Activated T-helper 1 cell treated with anti-CD3 and anti-CD28 coated beads, Interleukin-12 subunit alpha, Interleukin-12 subunit beta, Interleukin-2, Interleukin-4 antibody, amounts not matched to agents 30 ng/mL and 10 ng/mL and 1 ng/mL, durations not matched to agents 14 hours and 24 hours and 36 hours (primary cell): Measurements from ENCODE around the gene CAMKMT. TPM values are rescaled to one million over a fixed set of nuclear protein-coding genes. Genes with fewer than 3 reads are reported as not detected.

ENCODE experiments used
- DNase-seq: peaks from one replicate; pipeline ENCODE4 v3.0.0; 2021; ENCODE audit warnings: low spot score
- H3K27ac Mint-ChIP-seq: one replicate; pipeline ENCODE4 v1.8.0; 2021; ENCODE audit warnings: mild to moderate bottlenecking, mixed read lengths
- H3K27me3 Mint-ChIP-seq: one replicate; pipeline ENCODE4 v1.8.0; 2022; ENCODE audit warnings: mild to moderate bottlenecking, moderate library complexity, mixed read lengths; ENCODE audit not compliant: insufficient read depth
- H3K36me3 Mint-ChIP-seq: one replicate; pipeline ENCODE4 v1.8.0; 2021; ENCODE audit warnings: low read depth, mixed read lengths
- H3K4me1 Mint-ChIP-seq: one replicate; pipeline ENCODE4 v1.8.0; 2021; ENCODE audit warnings: low read depth, mixed read lengths
- H3K4me3 Mint-ChIP-seq: one replicate; pipeline ENCODE4 v1.8.0; 2021; ENCODE audit warnings: mild to moderate bottlenecking, moderate library complexity, mixed read lengths
- H3K9me3 Mint-ChIP-seq: one replicate; pipeline ENCODE4 v1.8.0; 2021; ENCODE audit warnings: mixed read lengths
- intact Hi-C: fragments of 100-400 bp; cut with micrococcal nuclease; formaldehyde crosslinking; loops from one replicate; pipeline ENCODE4 v1.15.1; 2024
- total RNA-seq: library from RNA; stranded (reverse); gene quantifications from 2 replicates; pipeline ENCODE4 v1.2.3, GENCODE V29; 2022

The CAMKMT gene
- total RNA-seq, 1 donor from 2014 or later, result 14.2 TPM

- peaks cover 10% of the 10 kb centered on the region for H3K27me3 Mint-ChIP-seq
- H3K36me3 Mint-ChIP-seq, result no peaks in the 10 kb centered on the region
- no peak overlapping the region for H3K4me3 Mint-ChIP-seq
Measured at GRCh38 chr2:44786045-44786816, 424.5 kb downstream of the CAMKMT start.

DNA sequence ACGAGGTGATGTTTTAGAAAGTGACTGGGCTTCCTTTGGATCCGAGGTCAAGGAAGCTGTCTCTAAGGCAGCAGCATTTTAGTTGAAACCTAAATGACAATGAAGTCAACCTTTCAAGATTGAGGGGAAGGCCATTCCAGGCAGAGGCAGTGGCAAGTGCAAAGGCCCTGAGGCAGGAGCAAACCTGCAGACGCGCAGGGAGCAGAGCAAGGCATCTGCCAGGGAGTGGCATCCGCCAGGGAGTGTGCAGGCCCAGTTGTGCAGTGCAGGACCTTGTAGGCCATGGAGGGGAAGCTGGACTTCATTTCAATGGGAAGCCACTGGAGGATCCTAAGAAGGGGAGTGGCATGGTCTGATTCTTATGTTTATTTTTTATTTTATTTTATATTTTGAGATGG, 425.1 kb downstream of the CAMKMT start:
- H3K9me3 Mint-ChIP-seq, result no peaks in the 10 kb centered on the region
- H3K4me3 Mint-ChIP-seq, result no peak overlapping the region
- H3K4me1 Mint-ChIP-seq, result no peaks in the 10 kb centered on the region
- intact Hi-C loops, result no loop called here
- no peak for DNase-seq
- H3K27me3 Mint-ChIP-seq, result peaks cover 10% of the 10 kb centered on the region
- no peaks in the 10 kb centered on the region for H3K36me3 Mint-ChIP-seq
- no peak overlapping the region for H3K27ac Mint-ChIP-seq

More at GRCh38 chr2:44786045-44786816, 424.5 kb downstream of the CAMKMT start:
- no peaks in the 10 kb centered on the region for H3K9me3 Mint-ChIP-seq
- DNase-seq, result no peak
- H3K4me1 Mint-ChIP-seq, result no peaks in the 10 kb centered on the region
- intact Hi-C loops, result no loop called here
- H3K27ac Mint-ChIP-seq, result no peak overlapping the region

GRCh38 chr2:44787663-44788062, 425.9 kb downstream of the CAMKMT start:
- H3K4me1 Mint-ChIP-seq, result no peaks in the 10 kb centered on the region

DNA sequence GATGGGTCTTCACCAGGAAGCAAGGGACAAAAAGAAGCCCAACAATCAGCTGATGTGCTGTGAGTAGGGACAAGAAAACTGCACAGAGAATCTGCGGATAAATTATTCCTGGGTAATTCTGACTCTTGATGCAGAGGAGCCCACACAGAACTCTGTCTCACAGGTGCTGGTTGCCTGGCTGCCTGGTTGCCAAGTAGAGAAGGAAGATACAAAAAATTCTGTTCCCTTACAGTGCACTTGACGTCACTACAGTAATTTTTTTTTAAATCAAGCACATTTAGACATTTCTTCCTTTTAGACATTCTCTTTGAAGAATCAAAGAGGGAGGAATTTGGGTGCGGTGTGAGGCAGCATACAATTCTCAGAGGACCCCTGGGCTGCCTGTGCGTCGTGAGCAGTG, 427.7 kb downstream of the CAMKMT start:
- H3K36me3 Mint-ChIP-seq, result no peaks in the 10 kb centered on the region
- H3K4me3 Mint-ChIP-seq, result no peak overlapping the region
- DNase-seq, result no peak
- no peaks in the 10 kb centered on the region for H3K9me3 Mint-ChIP-seq
- H3K4me1 Mint-ChIP-seq, result no peaks in the 10 kb centered on the region
- H3K27me3 Mint-ChIP-seq, result peaks cover 7% of the 10 kb centered on the region
- H3K27ac Mint-ChIP-seq, result no peak overlapping the region
- intact Hi-C loops, result no loop called here

More at GRCh38 chr2:44787663-44788062, 425.9 kb downstream of the CAMKMT start:
- Mint-ChIP-seq H3K4me3 (no peak overlapping the region), H3K27me3 (peaks cover 8% of the 10 kb centered on the region), H3K36me3 (no peaks in the 10 kb centered on the region), H3K27ac (no peak overlapping the region), H3K9me3 (no peaks in the 10 kb centered on the region)
- intact Hi-C loops, result no loop called here
- DNase-seq, result no peak

GRCh38 chr2:44789971-44790721, 428.4 kb downstream of the CAMKMT start:
- DNase-seq, result no peak
- intact Hi-C loops, result no loop called here
- Mint-ChIP-seq H3K36me3 (no peaks in the 10 kb centered on the region), H3K4me3 (no peak overlapping the region), H3K27ac (no peak overlapping the region), H3K9me3 (no peaks in the 10 kb centered on the region), H3K4me1 (no peaks in the 10 kb centered on the region), H3K27me3 (peaks cover 7% of the 10 kb centered on the region)

GRCh38 chr2:44793322-44793870, 431.6 kb downstream of the CAMKMT start:
- Mint-ChIP-seq H3K27ac (no peak overlapping the region), H3K9me3 (no peaks in the 10 kb centered on the region), H3K4me3 (no peak overlapping the region), H3K27me3 (peaks cover 9% of the 10 kb centered on the region), H3K36me3 (no peaks in the 10 kb centered on the region), H3K4me1 (no peaks in the 10 kb centered on the region)
- intact Hi-C loops, result no loop called here
- DNase-seq, result no peak

DNA sequence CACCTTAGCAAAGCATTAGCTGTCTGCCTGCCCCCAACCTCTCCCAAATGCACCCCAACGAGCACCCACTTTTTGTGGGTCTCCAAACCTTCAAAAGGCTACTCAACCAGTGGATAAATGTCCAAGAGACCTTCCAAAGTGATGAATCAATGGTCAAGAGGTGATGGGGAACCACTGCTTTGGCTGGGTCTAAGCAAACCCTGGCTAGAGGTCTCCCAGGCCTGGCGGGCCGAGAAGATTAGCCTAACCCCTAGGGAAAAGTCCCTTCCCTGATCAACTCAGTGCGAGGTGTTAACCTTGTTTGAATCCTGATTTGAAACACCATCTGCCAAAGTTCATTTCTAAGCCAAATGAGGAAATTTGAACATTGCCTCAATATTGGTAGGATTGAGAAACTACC, 435.0 kb downstream of the CAMKMT start:
- no peak for DNase-seq
- intact Hi-C loops, result no loop called here
- H3K27ac Mint-ChIP-seq, result no peak overlapping the region
- H3K4me1 Mint-ChIP-seq, result no peaks in the 10 kb centered on the region
- no peaks in the 10 kb centered on the region for H3K36me3 Mint-ChIP-seq
- peaks cover 32% of the 10 kb centered on the region for H3K27me3 Mint-ChIP-seq
- H3K9me3 Mint-ChIP-seq, result no peaks in the 10 kb centered on the region
- H3K4me3 Mint-ChIP-seq, result no peak overlapping the region

GRCh38 chr2:44798139-44798659, 436.5 kb downstream of the CAMKMT start:
- Mint-ChIP-seq H3K27ac (no peak overlapping the region), H3K4me1 (no peaks in the 10 kb centered on the region), H3K4me3 (no peak overlapping the region), H3K36me3 (no peaks in the 10 kb centered on the region), H3K9me3 (no peaks in the 10 kb centered on the region), H3K27me3 (peaks cover 40% of the 10 kb centered on the region)
- intact Hi-C loops, result no loop called here
- DNase-seq, result no peak

DNA sequence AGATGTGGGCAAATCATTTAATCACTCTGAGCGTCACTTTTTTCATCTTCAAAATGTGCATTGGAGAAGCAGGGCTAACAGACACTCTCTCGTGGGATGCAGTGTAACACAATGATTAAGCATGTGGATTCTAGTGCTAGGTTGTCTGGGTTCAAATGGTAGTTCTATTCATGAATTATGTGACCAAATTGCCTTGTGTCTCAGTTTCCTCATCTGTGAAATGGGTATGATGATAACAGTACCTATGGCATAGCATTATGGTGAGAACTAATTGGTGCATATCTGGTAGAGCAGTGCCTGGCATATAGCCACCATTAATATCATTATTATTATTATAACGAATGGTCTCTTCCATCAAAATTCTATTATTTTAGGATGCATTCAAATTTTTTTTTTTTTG, 437.4 kb downstream of the CAMKMT start:
- Mint-ChIP-seq H3K36me3 (no peaks in the 10 kb centered on the region), H3K27me3 (peaks cover 47% of the 10 kb centered on the region), H3K27ac (no peak overlapping the region), H3K9me3 (no peaks in the 10 kb centered on the region), H3K4me1 (no peaks in the 10 kb centered on the region), H3K4me3 (no peak overlapping the region)
- no peak for DNase-seq
- intact Hi-C loops, result no loop called here

- Mint-ChIP-seq H3K9me3 (no peaks in the 10 kb centered on the region), H3K27ac (no peak overlapping the region), H3K4me1 (no peaks in the 10 kb centered on the region), H3K36me3 (no peaks in the 10 kb centered on the region), H3K4me3 (no peak overlapping the region), H3K27me3 (peaks cover 53% of the 10 kb centered on the region)
- intact Hi-C loops, result loop anchor here (2.0 to 10.0 kb wide), 3 partner anchors 131 to 373 kb away; no protein-coding TSS in a partner anchor
- DNase-seq, result no peak
Measured at GRCh38 chr2:44799754-44800153, 438.0 kb downstream of the CAMKMT start.

- no peak for DNase-seq
- intact Hi-C loops, result loop anchor here (2.0 to 10.0 kb wide), 3 partner anchors 129 to 371 kb away; no protein-coding TSS in a partner anchor
- Mint-ChIP-seq H3K4me3 (no peak overlapping the region), H3K27me3 (peaks cover 69% of the 10 kb centered on the region), H3K4me1 (no peaks in the 10 kb centered on the region), H3K36me3 (no peaks in the 10 kb centered on the region), H3K27ac (no peak overlapping the region), H3K9me3 (no peaks in the 10 kb centered on the region)
Measured at GRCh38 chr2:44801289-44801840, 439.6 kb downstream of the CAMKMT start.

- no peaks in the 10 kb centered on the region for H3K9me3 Mint-ChIP-seq
- no peak overlapping the region for H3K4me3 Mint-ChIP-seq
- H3K36me3 Mint-ChIP-seq, result no peaks in the 10 kb centered on the region
- H3K27ac Mint-ChIP-seq, result no peak overlapping the region
- intact Hi-C loops, result loop anchor here (2.0 to 10.0 kb wide), 4 partner anchors 129 to 370 kb away; no protein-coding TSS in a partner anchor
- H3K4me1 Mint-ChIP-seq, result no peaks in the 10 kb centered on the region
- DNase-seq, result no peak
- H3K27me3 Mint-ChIP-seq, result peaks cover 76% of the 10 kb centered on the region
Measured at GRCh38 chr2:44801841-44802776, 440.4 kb downstream of the CAMKMT start.
